H9 (cell line): Measurements from ENCODE around the gene NME5. TPM values are rescaled to one million over a fixed set of nuclear protein-coding genes. Genes with fewer than 3 reads are reported as not detected.
A peak's percentile ranks its signal among the peaks of the same experiment; 100 is the strongest.

Experiments
- DNase-seq: peaks from one replicate; pipeline ENCODE4 v3.0.0-alpha.2; 2017
- H2AFZ ChIP-seq: one replicate; pipeline ENCODE4 v1.6.1; 2013; ENCODE audit warnings: mild to moderate bottlenecking, low read length, control low read depth, moderate library complexity
- H2AK5ac ChIP-seq: 2 replicates; pipeline ENCODE4 v1.6.1; 2013; ENCODE audit warnings: low read length, control low read depth, mixed read lengths; ENCODE audit not compliant: insufficient read length
- H2BK120ac ChIP-seq: one replicate; pipeline ENCODE4 v1.6.1; 2013; ENCODE audit warnings: low read depth, mild to moderate bottlenecking, low read length, control low read depth, inconsistent platforms; ENCODE audit not compliant: poor library complexity, severe bottlenecking
- H2BK12ac ChIP-seq: 2 replicates; pipeline ENCODE4 v1.6.1; 2013; ENCODE audit warnings: low read length, control low read depth, mixed read lengths, low read depth; ENCODE audit not compliant: insufficient read length
- H2BK15ac ChIP-seq: 2 replicates; pipeline ENCODE4 v1.6.1; 2013; ENCODE audit warnings: low read depth, low read length, control low read depth
- H2BK20ac ChIP-seq: one replicate; pipeline ENCODE4 v1.6.1; 2013; ENCODE audit warnings: low read depth, mild to moderate bottlenecking, low read length, control low read depth, inconsistent platforms; ENCODE audit not compliant: poor library complexity, severe bottlenecking
- H2BK5ac ChIP-seq: 2 replicates; pipeline ENCODE4 v1.6.1; 2013; ENCODE audit warnings: low read length, control low read depth, mixed read lengths; ENCODE audit not compliant: insufficient read length
- H3K14ac ChIP-seq: 2 replicates; pipeline ENCODE4 v1.6.1; 2013; ENCODE audit warnings: low read length, control low read depth; ENCODE audit not compliant: insufficient read depth
- H3K18ac ChIP-seq: 2 replicates; pipeline ENCODE4 v1.6.1; 2013; ENCODE audit warnings: low read depth, mild to moderate bottlenecking, mixed read lengths, low read length, control low read depth; ENCODE audit not compliant: insufficient read length
- H3K23ac ChIP-seq: 2 replicates; pipeline ENCODE4 v1.6.1; 2013; ENCODE audit warnings: low read length, control low read depth, mixed read lengths, low read depth; ENCODE audit not compliant: insufficient read length
- H3K23me2 ChIP-seq: 2 replicates; pipeline ENCODE4 v1.6.1; 2013; ENCODE audit warnings: low read depth, mild to moderate bottlenecking, mixed read lengths, low read length, control low read depth; ENCODE audit not compliant: insufficient read length, poor library complexity, severe bottlenecking
- H3K27ac ChIP-seq: 2 replicates; pipeline ENCODE4 v1.5.1; 2013; ENCODE audit warnings: low read length, control low read depth, mixed read lengths, low read depth; ENCODE audit not compliant: insufficient read length
- H3K27me3 ChIP-seq: 2 replicates; pipeline ENCODE4 v1.6.1; 2013; ENCODE audit warnings: low read length, control low read depth, inconsistent platforms; ENCODE audit not compliant: insufficient read depth
- H3K4ac ChIP-seq: 2 replicates; pipeline ENCODE4 v1.6.1; 2013; ENCODE audit warnings: low read depth, mild to moderate bottlenecking, control low read depth, inconsistent platforms, low read length, moderate library complexity
- H3K4me1 ChIP-seq: 2 replicates; pipeline ENCODE4 v1.6.1; 2013; ENCODE audit warnings: low read length, control low read depth, inconsistent platforms; ENCODE audit not compliant: insufficient read depth
- H3K4me2 ChIP-seq: 2 replicates; pipeline ENCODE4 v1.6.1; 2013; ENCODE audit warnings: low read length, control low read depth, mixed read lengths; ENCODE audit not compliant: insufficient read length, insufficient read depth
- H3K56ac ChIP-seq: 2 replicates; pipeline ENCODE4 v1.6.1; 2013; ENCODE audit warnings: low read depth, mild to moderate bottlenecking, mixed read lengths, low read length, control low read depth; ENCODE audit not compliant: insufficient read length
- H3K79me1 ChIP-seq: 2 replicates; pipeline ENCODE4 v1.6.1; 2013; ENCODE audit warnings: low read depth, mild to moderate bottlenecking, moderate library complexity, low read length, control low read depth, inconsistent platforms; ENCODE audit not compliant: insufficient read depth, poor library complexity, severe bottlenecking
- H3K79me2 ChIP-seq: 2 replicates; pipeline ENCODE4 v1.6.1; 2013; ENCODE audit warnings: low read length, control low read depth, inconsistent platforms; ENCODE audit not compliant: insufficient read depth
- H3K9ac ChIP-seq: 2 replicates; pipeline ENCODE4 v1.6.1; 2013; ENCODE audit warnings: low read length, control low read depth, mixed read lengths; ENCODE audit not compliant: insufficient read length; ENCODE audit errors: extremely low read depth
- H3K9me3 ChIP-seq: one replicate; pipeline ENCODE4 v1.6.1; 2013; ENCODE audit warnings: low read depth, low read length, inconsistent platforms; ENCODE audit not compliant: control insufficient read depth
- H3T11ph ChIP-seq: one replicate; pipeline ENCODE4 v1.6.1; 2013; ENCODE audit warnings: mild to moderate bottlenecking, low read length, control low read depth, inconsistent platforms
- H4K20me1 ChIP-seq: one replicate; pipeline ENCODE4 v1.6.1; 2013; ENCODE audit not compliant: control insufficient read depth, insufficient read length, insufficient read depth
- H4K5ac ChIP-seq: 2 replicates; pipeline ENCODE4 v1.6.1; 2013; ENCODE audit warnings: low read depth, mild to moderate bottlenecking, mixed read lengths, low read length, control low read depth; ENCODE audit not compliant: insufficient read length
- H4K8ac ChIP-seq: replicated peaks from 2 replicates; pipeline ENCODE4 v1.6.1; 2013; ENCODE audit warnings: low read length, control low read depth, mixed read lengths, low read depth; ENCODE audit not compliant: insufficient read length
- H4K91ac ChIP-seq: 2 replicates; pipeline ENCODE4 v1.6.1; 2013; ENCODE audit warnings: low read depth, mild to moderate bottlenecking, moderate library complexity, mixed read lengths, low read length, control low read depth; ENCODE audit not compliant: insufficient read length
- H3K27ac Mint-ChIP-seq, 3 experiments: 2 replicates in 2 of 3; 3 replicates in 1 of 3; pipeline ENCODE4 v1.8.0; 2020 to 2021; ENCODE audit warnings: mixed read lengths in 3 of 3, mild to moderate bottlenecking in 1 of 3, moderate library complexity in 1 of 3
- H3K27me3 Mint-ChIP-seq: 2 replicates; pipeline ENCODE4 v1.8.0; 2021; ENCODE audit warnings: low read depth, mild to moderate bottlenecking, moderate library complexity, mixed read lengths
- H3K36me3 Mint-ChIP-seq, 3 experiments: 2 replicates in 2 of 3; 3 replicates in 1 of 3; pipeline ENCODE4 v1.8.0; 2020 to 2021; ENCODE audit warnings: low read depth in 3 of 3, mixed read lengths in 3 of 3; ENCODE audit not compliant: insufficient read depth in 1 of 3
- H3K4me1 Mint-ChIP-seq, 2 experiments: 2 replicates each; pipeline ENCODE4 v1.8.0; 2020; ENCODE audit warnings: mixed read lengths in 2 of 2
- H3K4me3 Mint-ChIP-seq, 2 experiments: 2 replicates in 1 of 2; 3 replicates in 1 of 2; pipeline ENCODE4 v1.8.0; 2020 to 2021; ENCODE audit warnings: mild to moderate bottlenecking in 2 of 2, mixed read lengths in 2 of 2, moderate library complexity in 1 of 2
- H3K9me3 Mint-ChIP-seq, 2 experiments: 2 replicates in 1 of 2; 3 replicates in 1 of 2; pipeline ENCODE4 v1.8.0; 2020; ENCODE audit warnings: mild to moderate bottlenecking in 2 of 2, mixed read lengths in 2 of 2, moderate library complexity in 1 of 2
- CTCF ChIP-seq: fragments of 200-600 bp; sonication (generic); conservative IDR thresholded peaks from 3 replicates; pipeline ENCODE4 v1.8.0; 2021; ENCODE audit warnings: antibody characterized with exemption, mild to moderate bottlenecking
- WGBS: extraction: QIAGEN DNeasy Blood & Tissue Kit; methylation state at CpG from one replicate; pipeline ENCODE4 v1.1.7; 2013; ENCODE audit warnings: missing lambda C conversion rate, low lambda C conversion rate, mixed read lengths; ENCODE audit not compliant: insufficient read length; ENCODE audit errors: extremely low coverage; 5-methylcytosine and 5-hydroxymethylcytosine counted together
- total RNA-seq: library from RNA; stranded (reverse); gene quantifications from 2 replicates; pipeline ENCODE4 v1.2.1, GENCODE V29; 2021

The NME5 gene
- total RNA-seq, 1 experiment from 2014 or later: 0.96 TPM

GRCh38 chr5:138188626-138189025, 49.4 kb upstream of the NME5 start:
- no peaks in the 10 kb centered on the region for H3K79me2 ChIP-seq
- H2AK5ac ChIP-seq: no peak overlapping the region
- no peak overlapping the region for H3T11ph ChIP-seq
- H3K27ac ChIP-seq: no peak overlapping the region
- no peaks in the 10 kb centered on the region for H3K4me1 ChIP-seq
- H3K23me2 ChIP-seq: no peaks in the 10 kb centered on the region
- no peak overlapping the region for H4K91ac ChIP-seq
- H3K23ac ChIP-seq: no peak overlapping the region
- no peak overlapping the region for H2BK12ac ChIP-seq
- H3K56ac ChIP-seq: no peak overlapping the region
- H3K4ac ChIP-seq: no peak overlapping the region
- H3K36me3 Mint-ChIP-seq: peaks cover 42 to 88% (median 87%) of the 10 kb centered on the region in 3 experiments; a peak in 6 of 7 replicates
- H3K14ac ChIP-seq: no peak overlapping the region
- H2BK5ac ChIP-seq: no peak overlapping the region
- no CpG with 5 or more reads among the region's 3 CpGs for WGBS
- no peaks in the 10 kb centered on the region for H3K9me3 Mint-ChIP-seq
- no peak overlapping the region for H4K5ac ChIP-seq
- no peak overlapping the region for H2BK15ac ChIP-seq
- H3K9ac ChIP-seq: no peak overlapping the region
- H4K8ac ChIP-seq: no peak overlapping the region
- no peaks in the 10 kb centered on the region for H3K4me1 Mint-ChIP-seq
- TF ChIP-seq CTCF: no peak
- H3K27me3 ChIP-seq: no peaks in the 10 kb centered on the region
- H3K27ac Mint-ChIP-seq: peak overlapping the region in 1 of 3 experiments; percentile 61; a peak in 2 of 7 replicates
- H2AFZ ChIP-seq: no peak overlapping the region
- no peak overlapping the region for H2BK120ac ChIP-seq
- no peak overlapping the region for H3K4me2 ChIP-seq
- H3K27me3 Mint-ChIP-seq: no peaks in the 10 kb centered on the region
- H3K4me3 Mint-ChIP-seq: no peak overlapping the region
- no peaks in the 10 kb centered on the region for H3K9me3 ChIP-seq
- H2BK20ac ChIP-seq: no peak overlapping the region
- H3K18ac ChIP-seq: no peak overlapping the region
- DNase-seq: no peak
- no peaks in the 10 kb centered on the region for H3K79me1 ChIP-seq
- no peaks in the 10 kb centered on the region for H4K20me1 ChIP-seq
